ENCODE measurements around the gene APOL3.
"Not testable (repeated sequence)": the region's sequence is repeated elsewhere in the genome, so short reads cannot be mapped to it uniquely, and the experiment has no call there.

APOL3 gene, protein sequence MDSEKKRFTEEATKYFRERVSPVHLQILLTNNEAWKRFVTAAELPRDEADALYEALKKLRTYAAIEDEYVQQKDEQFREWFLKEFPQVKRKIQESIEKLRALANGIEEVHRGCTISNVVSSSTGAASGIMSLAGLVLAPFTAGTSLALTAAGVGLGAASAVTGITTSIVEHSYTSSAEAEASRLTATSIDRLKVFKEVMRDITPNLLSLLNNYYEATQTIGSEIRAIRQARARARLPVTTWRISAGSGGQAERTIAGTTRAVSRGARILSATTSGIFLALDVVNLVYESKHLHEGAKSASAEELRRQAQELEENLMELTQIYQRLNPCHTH

GRCh38 chr22:36160499-36160942 is at the start of gene APOL3:
TSS of gene APOL3 (minus strand) at chr22:36160755. CDS start at chr22:36149055, 11,700 bp downstream.
- no peak for DNase-seq

- DNase-seq: no peak
These were observed 49.7 kb upstream of the APOL3 start for GRCh38 chr22:36210224-36210623.

DNA sequence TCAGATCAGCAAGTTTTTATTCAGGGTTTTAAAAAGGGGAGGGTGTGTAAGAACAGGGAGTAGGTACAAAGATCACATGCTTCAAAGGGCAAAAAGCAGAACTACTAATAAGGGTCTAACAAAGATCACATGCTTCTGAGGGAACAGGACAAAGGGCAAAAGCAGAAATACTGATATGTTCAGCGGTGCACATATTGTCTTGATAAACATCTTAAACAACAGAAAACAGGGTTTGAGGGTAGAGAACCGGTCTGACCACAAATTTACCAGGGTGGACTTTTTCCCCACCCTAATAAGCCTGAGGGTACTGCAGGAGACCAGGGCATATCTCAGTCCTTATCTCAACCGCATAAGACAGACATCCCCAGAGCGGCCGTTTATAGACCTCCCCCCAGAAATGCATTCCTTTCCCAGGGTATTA is 48.9 kb upstream of the APOL3 start:
- not testable (repeated sequence) for DNase-seq

GRCh38 chr22:36208914-36209313 is 48.4 kb upstream of the APOL3 start:
- DNase-seq: no peak

DNA sequence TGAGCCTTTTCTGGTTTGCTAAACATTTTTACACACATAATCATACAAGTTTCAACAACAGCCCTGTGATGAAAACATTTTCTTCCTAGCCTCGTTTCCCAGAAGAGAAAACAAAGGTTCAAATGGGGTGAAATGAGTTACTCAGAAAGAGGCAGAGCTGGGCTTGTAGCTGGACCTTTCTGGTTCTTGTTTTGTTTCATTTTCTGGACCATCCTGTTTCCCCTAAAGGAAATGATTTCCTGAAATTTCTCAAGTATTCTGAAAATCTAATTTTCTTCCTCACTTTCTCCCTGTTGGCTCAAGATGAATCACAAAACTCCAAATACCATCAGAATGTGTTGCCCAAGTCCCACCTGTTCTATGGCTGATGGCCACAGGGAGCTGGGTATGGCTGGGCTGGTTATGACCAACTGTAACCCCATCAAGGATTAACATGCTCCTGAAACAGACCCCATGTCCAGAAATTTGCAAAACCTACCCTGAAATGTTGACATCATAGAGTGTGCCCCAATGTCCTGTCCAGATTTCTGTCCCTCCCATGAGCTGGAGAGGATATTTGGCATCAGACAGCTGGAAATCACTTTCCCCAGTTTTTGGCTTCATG is 47.7 kb upstream of the APOL3 start:
- DNase-seq: no peak

- DNase-seq: no peak
These were observed 45.7 kb upstream of the APOL3 start for GRCh38 chr22:36206255-36206654.

- DNase-seq: not testable (repeated sequence)
These were observed 45.0 kb upstream of the APOL3 start for GRCh38 chr22:36205573-36205972.

- DNase-seq: no peak
These were observed 44.1 kb upstream of the APOL3 start for GRCh38 chr22:36204632-36205015.

DNA sequence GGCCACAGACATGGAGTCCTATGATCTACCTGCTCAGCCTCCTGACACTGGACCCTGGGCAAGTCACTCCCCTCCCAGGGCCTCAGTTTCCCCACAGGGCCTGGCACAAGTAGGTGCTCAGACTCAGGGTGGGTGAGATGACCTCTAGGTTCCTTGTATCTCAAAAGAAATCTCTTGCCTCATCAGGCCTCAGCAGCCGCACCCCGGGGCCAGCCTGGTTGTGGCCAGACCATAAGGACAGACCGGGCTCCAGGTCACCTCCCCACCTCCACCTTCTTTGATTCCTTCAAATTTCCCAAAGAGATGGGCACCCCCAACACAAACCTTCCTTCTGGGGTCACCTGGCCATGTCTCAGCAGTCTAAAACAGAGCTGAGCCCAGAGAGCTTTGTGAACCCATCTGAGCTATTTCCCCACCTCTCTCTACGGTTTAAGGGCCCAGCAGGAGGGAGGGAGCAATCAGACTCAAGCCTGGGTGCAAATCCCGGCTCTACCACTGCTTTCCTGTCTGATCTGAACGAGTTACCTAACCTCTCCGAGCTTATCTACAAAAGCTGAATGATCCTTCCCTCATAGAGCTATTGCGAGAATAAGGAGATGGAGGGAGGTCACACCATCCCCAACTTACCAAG is 43.6 kb upstream of the APOL3 start:
- no peak for DNase-seq

DNA sequence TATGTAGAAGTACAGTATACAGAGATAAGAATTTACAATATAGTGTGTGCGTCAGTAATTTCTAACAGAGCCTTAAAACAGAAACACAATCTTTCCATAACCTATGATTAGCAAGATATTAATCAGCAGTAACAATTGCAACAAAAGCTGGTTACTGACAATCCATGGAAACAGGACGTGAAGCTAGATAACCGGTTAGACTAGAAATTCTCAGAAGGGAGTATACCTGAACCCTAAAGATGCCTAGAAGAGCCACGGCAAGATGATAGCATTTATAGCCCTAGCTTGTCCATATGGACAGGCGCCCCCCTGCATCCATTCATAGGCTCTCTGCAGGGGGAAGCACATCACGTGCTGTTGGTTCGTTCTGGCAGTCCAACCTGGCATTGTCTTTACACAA is 42.9 kb upstream of the APOL3 start:
- not testable (repeated sequence) for DNase-seq

DNA sequence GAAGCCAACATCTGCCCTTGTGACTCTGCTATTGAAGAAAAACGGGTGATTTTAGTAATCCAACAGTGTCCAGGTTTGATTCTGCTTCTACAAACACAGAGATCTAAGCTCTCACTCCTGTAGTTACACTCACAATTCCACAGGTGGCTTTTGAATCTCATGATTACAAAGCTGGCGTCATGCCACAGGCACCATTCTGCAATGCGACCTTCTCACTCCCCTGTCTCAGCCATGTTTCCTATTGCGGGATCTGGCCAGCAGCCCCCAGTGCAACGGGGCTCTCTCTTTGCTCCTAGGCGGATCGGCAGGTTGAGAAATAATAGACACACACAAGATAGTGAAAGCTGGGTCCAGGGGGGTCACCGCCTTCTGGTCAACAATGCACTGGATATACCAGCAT is 42.4 kb upstream of the APOL3 start:
- not testable (repeated sequence) for DNase-seq

DNA sequence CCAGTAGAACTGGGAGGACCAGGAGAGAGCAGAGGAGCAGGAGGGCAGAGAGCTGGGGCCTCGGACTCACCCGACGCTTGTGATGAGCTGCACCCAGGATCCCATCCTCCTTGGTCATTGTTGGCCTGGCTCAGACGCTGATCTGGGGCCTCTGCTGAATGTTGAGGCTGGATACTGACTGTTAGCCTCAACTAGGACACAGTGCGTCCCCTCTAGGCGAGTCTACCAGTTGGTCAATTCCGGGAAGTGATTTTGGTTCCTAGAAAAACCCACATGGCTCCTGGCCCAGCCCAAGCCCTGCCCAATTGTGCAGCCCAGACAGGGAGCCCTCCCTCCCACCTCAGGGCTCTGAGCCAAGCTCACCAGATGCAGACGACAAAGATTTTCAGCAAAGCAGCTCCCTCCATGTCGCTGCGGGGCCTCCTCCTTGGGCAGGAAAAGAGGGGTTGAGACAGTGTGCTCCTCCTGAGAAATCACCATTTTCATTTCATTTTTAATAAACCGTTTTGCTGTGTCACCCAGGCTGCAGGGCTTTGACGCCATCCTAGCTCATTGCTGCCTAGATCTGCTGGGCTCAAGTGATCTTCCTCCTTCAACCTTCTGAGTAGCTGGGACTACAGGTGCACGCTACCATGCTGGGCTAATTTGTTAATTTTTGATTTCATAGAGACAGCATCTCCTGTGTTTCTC is 41.2 kb upstream of the APOL3 start, which contains the start of gene APOL4:
TSS of gene APOL4 (minus strand) at position 180 of the 690 bp plus-strand sequence. CDS start at position 105, 75 bp downstream.
- DNase-seq: no peak

GRCh38 chr22:36201025-36201424 is 40.5 kb upstream of the APOL3 start:
- DNase-seq: not testable (repeated sequence)

- DNase-seq: no peak
These were observed 38.5 kb upstream of the APOL3 start for GRCh38 chr22:36199001-36199551.

GRCh38 chr22:36198536-36198935 is 38.0 kb upstream of the APOL3 start:
- no peak for DNase-seq

DNA sequence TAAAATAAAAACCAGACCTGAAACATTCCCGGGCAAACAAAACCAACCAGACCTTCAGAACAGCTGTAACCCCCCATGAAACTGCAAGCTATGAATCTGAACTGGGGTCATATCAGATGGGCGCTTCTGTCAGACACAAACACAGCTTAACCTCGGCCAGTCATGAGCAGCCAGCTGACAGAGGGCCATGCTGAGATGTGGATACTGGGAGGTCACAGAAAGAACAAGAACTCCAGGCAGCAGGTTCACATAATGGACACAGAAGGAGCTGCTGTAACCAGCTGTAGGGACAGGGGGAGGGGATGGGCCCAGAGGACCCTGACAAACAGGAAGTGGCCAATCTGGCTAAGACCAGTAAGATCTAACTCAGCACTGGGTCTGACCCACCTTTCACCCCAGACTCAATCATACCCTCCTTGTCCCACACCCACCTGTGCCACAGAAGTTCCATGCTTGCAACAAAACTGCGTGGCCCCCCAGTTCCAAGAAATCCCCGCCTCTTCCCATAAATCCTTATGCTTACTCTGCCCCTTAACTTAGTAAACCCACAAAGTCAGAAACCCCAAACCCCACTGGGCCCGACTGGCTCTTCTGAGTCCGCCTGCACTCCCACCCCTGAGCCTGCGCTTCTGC is 37.1 kb upstream of the APOL3 start:
- no peak for DNase-seq

DNA sequence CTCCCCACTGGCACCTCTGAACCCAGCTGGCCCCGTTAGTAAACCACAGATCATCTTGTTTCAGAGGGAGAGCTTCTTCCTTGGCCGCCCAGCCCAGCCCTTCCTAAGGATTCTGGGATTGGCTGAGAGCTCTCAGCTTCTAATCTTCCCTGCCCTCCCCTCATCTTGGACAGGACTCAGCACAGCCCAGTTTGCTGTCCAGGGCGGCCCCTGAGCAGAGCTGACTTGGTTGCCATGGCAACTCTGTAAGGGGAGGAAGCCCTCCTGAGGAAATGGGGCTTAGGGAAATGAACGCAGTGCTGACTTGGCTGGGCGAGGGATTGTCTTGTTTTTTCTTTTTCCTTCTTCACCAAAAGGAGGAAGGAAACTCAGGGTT is 36.5 kb upstream of the APOL3 start:
- no peak for DNase-seq

DNA sequence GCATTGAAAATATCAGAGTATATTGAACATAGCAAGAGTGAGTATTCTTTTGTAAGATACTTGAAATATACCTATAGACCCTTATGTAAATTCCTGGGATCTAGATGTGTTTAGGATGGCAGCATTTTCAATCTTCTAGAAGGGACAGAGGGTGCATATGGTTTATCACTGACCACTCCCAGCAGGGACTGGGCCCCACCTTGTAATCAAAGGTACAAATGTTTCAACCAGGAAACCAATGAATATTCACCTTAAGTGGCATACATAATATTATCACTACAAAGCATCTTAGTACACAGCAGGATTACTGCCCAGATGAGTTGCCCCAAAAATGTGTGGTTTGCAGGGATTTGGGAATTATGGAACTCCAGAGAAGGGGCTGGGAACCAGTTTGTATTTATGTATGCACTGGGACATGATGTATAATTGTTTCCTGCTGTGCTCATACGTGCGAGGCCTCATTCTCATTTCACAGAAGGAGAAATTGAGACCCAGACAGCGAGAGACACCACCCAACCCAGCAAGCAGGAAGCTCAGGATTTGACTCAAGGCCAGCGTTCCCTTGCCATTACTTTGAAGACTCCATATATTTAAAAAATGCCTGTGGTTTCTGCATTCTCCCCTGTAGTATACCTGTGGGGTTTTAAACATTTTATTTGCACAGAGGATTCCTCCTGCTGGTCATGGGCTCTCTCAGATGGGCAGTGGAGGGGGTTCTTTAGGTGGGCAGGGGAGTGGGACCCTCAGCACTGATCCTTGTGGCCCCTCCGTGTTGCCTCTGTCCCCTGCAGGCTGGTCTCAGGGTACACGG is 35.9 kb upstream of the APOL3 start:
- DNase-seq: no peak

- no peak for DNase-seq
These were observed 34.4 kb upstream of the APOL3 start for GRCh38 chr22:36194971-36195370.

- no peak for DNase-seq
These were observed 33.8 kb upstream of the APOL3 start for GRCh38 chr22:36194385-36194784.

GRCh38 chr22:36193577-36193976 is 33.0 kb upstream of the APOL3 start:
- no peak for DNase-seq

GRCh38 chr22:36193171-36193570 is 32.6 kb upstream of the APOL3 start:
- no peak for DNase-seq
